ENCODE measurements around the gene OXSM.
A peak's percentile ranks its signal among the peaks of the same experiment; 100 is the strongest.

OXSM gene

GRCh38 chr3:25789596-25790556 lies at the start of gene OXSM:
Gene OXSM, plus strand, starts transcription at chr3:25790090. Its CDS starts 931 bp downstream, at chr3:25791021.
- peak; percentile 80 to 92 (median 84) for DNase-seq (ENCODE audit: low read depth in 4 of 4, low spot score in 1 of 4)

GRCh38 chr3:25744470-25744869 lies 45.4 kb upstream of the OXSM start:
- no peak for DNase-seq (ENCODE audit: low read depth in 4 of 4, low spot score in 1 of 4)

- no peak for DNase-seq (ENCODE audit: low read depth in 4 of 4, low spot score in 1 of 4)
Measured at GRCh38 chr3:25747033-25747432, 42.9 kb upstream of the OXSM start.

GRCh38 chr3:25748189-25748588 lies 41.7 kb upstream of the OXSM start:
- no peak for DNase-seq (ENCODE audit: low read depth in 4 of 4, low spot score in 1 of 4)

- DNase-seq (ENCODE audit: low read depth in 4 of 4, low spot score in 1 of 4): no peak
Measured at GRCh38 chr3:25749031-25749581, 40.8 kb upstream of the OXSM start.

GRCh38 chr3:25751048-25751447 lies 38.8 kb upstream of the OXSM start:
- no peak for DNase-seq (ENCODE audit: low read depth in 4 of 4, low spot score in 1 of 4)

- no peak for DNase-seq (ENCODE audit: low read depth in 4 of 4, low spot score in 1 of 4)
Measured at GRCh38 chr3:25751725-25752124, 38.2 kb upstream of the OXSM start.

- no peak for DNase-seq (ENCODE audit: low read depth in 4 of 4, low spot score in 1 of 4)
Measured at GRCh38 chr3:25768851-25769250, 21.0 kb upstream of the OXSM start.

- no peak for DNase-seq (ENCODE audit: low read depth in 4 of 4, low spot score in 1 of 4)
Measured at GRCh38 chr3:25775936-25776335, 14.0 kb upstream of the OXSM start.

- no peak for DNase-seq (ENCODE audit: low read depth in 4 of 4, low spot score in 1 of 4)
Measured at GRCh38 chr3:25780618-25781017, 9.3 kb upstream of the OXSM start.

- DNase-seq (ENCODE audit: low read depth in 4 of 4, low spot score in 1 of 4): no peak
Measured at GRCh38 chr3:25781145-25781757, 8.6 kb upstream of the OXSM start.

GRCh38 chr3:25781758-25782594 lies 7.9 kb upstream of the OXSM start:
- DNase-seq (ENCODE audit: low read depth in 4 of 4, low spot score in 1 of 4): no peak

- DNase-seq (ENCODE audit: low read depth in 4 of 4, low spot score in 1 of 4): no peak
Measured at GRCh38 chr3:25782636-25782937, 7.3 kb upstream of the OXSM start.

- peak; percentile 72 to 78 (median 75) for DNase-seq (ENCODE audit: low read depth in 4 of 4, low spot score in 1 of 4)
Measured at GRCh38 chr3:25782938-25783660, 6.8 kb upstream of the OXSM start, which contains the start of gene NGLY1. Gene NGLY1, minus strand, starts transcription at chr3:25783443. Its CDS starts 53 bp downstream, at chr3:25783390.

GRCh38 chr3:25783661-25784512 lies 6.0 kb upstream of the OXSM start:
- no peak for DNase-seq (ENCODE audit: low read depth in 4 of 4, low spot score in 1 of 4)

GRCh38 chr3:25784971-25785370 lies 4.9 kb upstream of the OXSM start:
- DNase-seq (ENCODE audit: low read depth in 4 of 4, low spot score in 1 of 4): no peak

GRCh38 chr3:25785826-25786225 lies 4.1 kb upstream of the OXSM start:
- no peak for DNase-seq (ENCODE audit: low read depth in 4 of 4, low spot score in 1 of 4)

- DNase-seq (ENCODE audit: low read depth in 4 of 4, low spot score in 1 of 4): no peak
Measured at GRCh38 chr3:25787689-25788088, 2.2 kb upstream of the OXSM start.

GRCh38 chr3:25789209-25789595 lies 688 bp upstream of the OXSM start:
- no peak for DNase-seq (ENCODE audit: low read depth in 4 of 4, low spot score in 1 of 4)

- no peak for DNase-seq (ENCODE audit: low read depth in 4 of 4, low spot score in 1 of 4)
Measured at GRCh38 chr3:25801786-25802185, 11.9 kb downstream of the OXSM start.
